Uterus (tissue), 2 donors: Measurements from ENCODE around the gene PA2G4.

Experiments
- POLR2A ChIP-seq, 2 donors: fragments of 450-650 bp; IDR thresholded peaks; one replicate each; pipeline ENCODE4 v1.6.1; 2016; ENCODE audit warnings: antibody characterized with exemption in 2 of 2, mild to moderate bottlenecking in 1 of 2, moderate library complexity in 1 of 2
- TF ChIP-seq, protein P1 (sequence below), 4 experiments: fragments of 200-600 bp in 2 of 4; fragments of 450-650 bp in 2 of 4; sonication (generic) in 2 of 4; IDR thresholded peaks; one replicate each; pipeline ENCODE4 v1.5.1; 2016 to 2019; ENCODE audit warnings: antibody characterized with exemption in 4 of 4, mild to moderate bottlenecking in 2 of 4, moderate library complexity in 1 of 4

DNA sequence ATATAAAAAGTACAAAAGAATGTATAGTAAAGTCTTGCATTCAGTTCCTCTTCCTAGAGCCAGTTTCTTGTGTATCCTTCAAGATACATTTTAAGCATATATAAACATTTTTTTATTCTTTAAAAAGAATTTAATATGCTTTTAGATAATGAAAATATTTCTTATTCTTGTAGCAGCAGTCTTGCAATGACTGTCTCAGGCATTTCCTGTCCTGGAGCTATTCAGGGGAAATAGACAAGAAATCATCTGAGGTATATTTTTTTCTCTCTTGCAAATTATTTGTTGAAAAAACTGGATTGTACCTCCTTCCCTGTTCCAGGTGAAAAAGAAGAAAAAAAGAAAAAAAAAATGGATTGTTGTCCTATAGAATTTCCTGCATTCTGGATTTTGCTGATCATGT, 41.4 kb upstream of the PA2G4 start:
- TF ChIP-seq, protein P1, sequence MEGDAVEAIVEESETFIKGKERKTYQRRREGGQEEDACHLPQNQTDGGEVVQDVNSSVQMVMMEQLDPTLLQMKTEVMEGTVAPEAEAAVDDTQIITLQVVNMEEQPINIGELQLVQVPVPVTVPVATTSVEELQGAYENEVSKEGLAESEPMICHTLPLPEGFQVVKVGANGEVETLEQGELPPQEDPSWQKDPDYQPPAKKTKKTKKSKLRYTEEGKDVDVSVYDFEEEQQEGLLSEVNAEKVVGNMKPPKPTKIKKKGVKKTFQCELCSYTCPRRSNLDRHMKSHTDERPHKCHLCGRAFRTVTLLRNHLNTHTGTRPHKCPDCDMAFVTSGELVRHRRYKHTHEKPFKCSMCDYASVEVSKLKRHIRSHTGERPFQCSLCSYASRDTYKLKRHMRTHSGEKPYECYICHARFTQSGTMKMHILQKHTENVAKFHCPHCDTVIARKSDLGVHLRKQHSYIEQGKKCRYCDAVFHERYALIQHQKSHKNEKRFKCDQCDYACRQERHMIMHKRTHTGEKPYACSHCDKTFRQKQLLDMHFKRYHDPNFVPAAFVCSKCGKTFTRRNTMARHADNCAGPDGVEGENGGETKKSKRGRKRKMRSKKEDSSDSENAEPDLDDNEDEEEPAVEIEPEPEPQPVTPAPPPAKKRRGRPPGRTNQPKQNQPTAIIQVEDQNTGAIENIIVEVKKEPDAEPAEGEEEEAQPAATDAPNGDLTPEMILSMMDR (IDR thresholded peaks at IDR 0.05): no peak
- no peak for TF ChIP-seq POLR2A (IDR thresholded peaks at IDR 0.05)
